Astrocyte (in vitro differentiated cells and primary cell): ENCODE data around the gene SPOCK3. TPM values are rescaled to one million over a fixed set of nuclear protein-coding genes. Genes with fewer than 3 reads are reported as not detected.

Source experiments
- DNase-seq: peaks from one replicate; pipeline ENCODE4 v3.0.0-alpha.2; 2010; ENCODE audit warnings: low read depth
- FAIRE-seq: peaks from 2 replicates; lab custom pipeline; 2011; peaks lifted over from hg19 to GRCh38; lab: Jason Lieb, UNC
- H2AFZ ChIP-seq: 2 replicates; pipeline ENCODE4 v1.6.0; 2012; ENCODE audit warnings: low read depth, low read length, inconsistent platforms
- H3K27ac ChIP-seq: 2 replicates; pipeline ENCODE4 v1.5.1; 2011; ENCODE audit warnings: low read depth, low read length, inconsistent platforms
- H3K27me3 ChIP-seq: 2 replicates; pipeline ENCODE4 v1.6.0; 2011; ENCODE audit warnings: low read length, inconsistent platforms; ENCODE audit not compliant: insufficient read depth
- H3K36me3 ChIP-seq: 2 replicates; pipeline ENCODE4 v1.5.1; 2011; ENCODE audit warnings: low read length, inconsistent platforms; ENCODE audit not compliant: insufficient read depth
- H3K4me1 ChIP-seq: 2 replicates; pipeline ENCODE4 v1.5.1; 2011; ENCODE audit warnings: low read length, inconsistent platforms; ENCODE audit not compliant: insufficient read depth
- H3K4me2 ChIP-seq: 2 replicates; pipeline ENCODE4 v1.6.0; 2012; ENCODE audit warnings: low read length, inconsistent platforms
- H3K4me3 ChIP-seq: 2 replicates; pipeline ENCODE4 v1.5.1; 2011; ENCODE audit warnings: low read depth, mild to moderate bottlenecking, low read length, inconsistent platforms; ENCODE audit not compliant: insufficient read depth
- H3K79me2 ChIP-seq: 2 replicates; pipeline ENCODE4 v1.6.0; 2012; ENCODE audit warnings: mild to moderate bottlenecking, low read length, inconsistent platforms; ENCODE audit not compliant: insufficient read depth
- H3K9ac ChIP-seq: 2 replicates; pipeline ENCODE4 v1.6.0; 2012; ENCODE audit warnings: mild to moderate bottlenecking, low read length, inconsistent platforms
- H3K9me3 ChIP-seq: 2 replicates; pipeline ENCODE4 v1.5.1; 2012; ENCODE audit warnings: low read depth, mild to moderate bottlenecking, low read length, inconsistent platforms; ENCODE audit not compliant: insufficient read depth
- H4K20me1 ChIP-seq: 2 replicates; pipeline ENCODE4 v1.6.0; 2012; ENCODE audit warnings: low read length, inconsistent platforms; ENCODE audit not compliant: insufficient read depth
- H3K27ac Mint-ChIP-seq: one replicate; pipeline ENCODE4 v1.8.0; 2021; ENCODE audit warnings: mild to moderate bottlenecking, mixed read lengths; ENCODE audit not compliant: unreplicated experiment
- H3K27me3 Mint-ChIP-seq: one replicate; pipeline ENCODE4 v1.8.0; 2021; ENCODE audit warnings: low read depth, mixed read lengths; ENCODE audit not compliant: unreplicated experiment
- H3K36me3 Mint-ChIP-seq: one replicate; pipeline ENCODE4 v1.8.0; 2021; ENCODE audit warnings: low read depth, mixed read lengths; ENCODE audit not compliant: unreplicated experiment
- H3K4me1 Mint-ChIP-seq: one replicate; pipeline ENCODE4 v1.8.0; 2021; ENCODE audit warnings: low read depth, mixed read lengths; ENCODE audit not compliant: unreplicated experiment
- H3K4me3 Mint-ChIP-seq: one replicate; pipeline ENCODE4 v1.8.0; 2021; ENCODE audit warnings: mild to moderate bottlenecking, moderate library complexity, mixed read lengths; ENCODE audit not compliant: unreplicated experiment
- H3K9me3 Mint-ChIP-seq: one replicate; pipeline ENCODE4 v1.8.0; 2021; ENCODE audit warnings: mild to moderate bottlenecking, mixed read lengths; ENCODE audit not compliant: unreplicated experiment
- CTCF ChIP-seq: IDR thresholded peaks from 2 replicates; pipeline ENCODE4 v1.5.1; 2011; ENCODE audit warnings: low read depth, mild to moderate bottlenecking, inconsistent platforms, low read length, moderate library complexity; ENCODE audit not compliant: insufficient read depth
- EZH2 ChIP-seq: IDR thresholded peaks from 2 replicates; pipeline ENCODE4 v1.6.1; 2012; ENCODE audit warnings: mild to moderate bottlenecking, low read length, inconsistent platforms; ENCODE audit not compliant: insufficient read depth
- total RNA-seq: library from RNA; stranded (reverse); gene quantifications from 2 replicates; pipeline ENCODE4 v1.2.1, GENCODE V29; 2021

Gene SPOCK3
- total RNA-seq, 1 donor from 2014 or later: 0.59 TPM

DNA sequence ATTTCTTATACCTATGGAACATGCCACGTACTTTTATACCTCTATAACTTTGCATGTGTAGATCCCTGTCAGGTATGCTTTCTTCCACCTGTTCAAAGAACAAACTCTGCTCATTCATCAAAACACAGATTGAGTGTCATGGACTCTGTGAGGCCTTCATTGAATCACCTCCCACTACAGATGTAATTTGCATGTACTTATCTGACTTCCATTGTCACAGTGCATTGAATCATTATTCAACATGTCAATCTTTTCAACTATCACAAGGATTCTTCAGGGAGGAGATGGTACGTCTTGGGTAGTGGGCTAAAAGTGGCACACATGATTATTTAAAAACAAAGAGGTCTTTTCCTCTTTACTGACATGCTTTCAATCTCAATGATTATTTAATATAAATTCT lies 24.1 kb downstream of the SPOCK3 start:
- Mint-ChIP-seq H3K27ac (no peak overlapping the region), H3K36me3 (no peaks in the 10 kb centered on the region), H3K4me3 (no peak overlapping the region), H3K9me3 (no peaks in the 10 kb centered on the region), H3K27me3 (no peaks in the 10 kb centered on the region), H3K4me1 (no peaks in the 10 kb centered on the region)
- TF ChIP-seq EZH2 (no peak), CTCF (no peak)
- no peak for FAIRE-seq
- no peak overlapping the region for H3K4me2 ChIP-seq
- H3K9me3 ChIP-seq: no peaks in the 10 kb centered on the region
- no peak overlapping the region for H3K27ac ChIP-seq
- no peak for DNase-seq
- no peaks in the 10 kb centered on the region for H4K20me1 ChIP-seq
- no peak overlapping the region for H3K4me3 ChIP-seq
- H3K9ac ChIP-seq: no peak overlapping the region
- H3K36me3 ChIP-seq: no peaks in the 10 kb centered on the region
- no peaks in the 10 kb centered on the region for H3K4me1 ChIP-seq
- no peak overlapping the region for H2AFZ ChIP-seq
- H3K27me3 ChIP-seq: no peaks in the 10 kb centered on the region
- no peaks in the 10 kb centered on the region for H3K79me2 ChIP-seq

- no peaks in the 10 kb centered on the region for H3K27me3 Mint-ChIP-seq
- TF ChIP-seq CTCF (no peak), EZH2 (no peak)
- DNase-seq: peak; percentile 54
- Histone ChIP-seq H3K9ac (no peak overlapping the region), H3K4me3 (no peak overlapping the region), H3K27me3 (no peaks in the 10 kb centered on the region), H3K79me2 (no peaks in the 10 kb centered on the region), H3K4me2 (no peak overlapping the region), H4K20me1 (no peaks in the 10 kb centered on the region), H3K36me3 (no peaks in the 10 kb centered on the region), H2AFZ (no peak overlapping the region), H3K4me1 (peaks cover 6% of the 10 kb centered on the region), H3K9me3 (no peaks in the 10 kb centered on the region), H3K27ac (peak overlapping the region; percentile 29)
- no peak for FAIRE-seq
- H3K27ac Mint-ChIP-seq: peak overlapping the region; percentile 67
- peaks cover 2% of the 10 kb centered on the region for H3K36me3 Mint-ChIP-seq
- H3K9me3 Mint-ChIP-seq: peaks cover 3% of the 10 kb centered on the region
- H3K4me1 Mint-ChIP-seq: peaks cover 16% of the 10 kb centered on the region
- H3K4me3 Mint-ChIP-seq: no peak overlapping the region
These were observed 37.8 kb downstream of the SPOCK3 start for GRCh38 chr4:167196344-167197012.

- H2AFZ ChIP-seq: no peak overlapping the region
- peaks cover 5% of the 10 kb centered on the region for H3K4me1 Mint-ChIP-seq
These were observed 43.9 kb downstream of the SPOCK3 start for GRCh38 chr4:167190379-167190778.

More at GRCh38 chr4:167190379-167190778, 43.9 kb downstream of the SPOCK3 start:
- Histone ChIP-seq H3K27ac (no peak overlapping the region), H3K27me3 (no peaks in the 10 kb centered on the region), H3K9ac (no peak overlapping the region), H3K4me1 (no peaks in the 10 kb centered on the region), H3K9me3 (no peaks in the 10 kb centered on the region), H3K36me3 (no peaks in the 10 kb centered on the region), H4K20me1 (no peaks in the 10 kb centered on the region), H3K4me2 (no peak overlapping the region), H3K79me2 (no peaks in the 10 kb centered on the region), H3K4me3 (no peak overlapping the region)
- Mint-ChIP-seq H3K36me3 (peaks cover 2% of the 10 kb centered on the region), H3K27ac (no peak overlapping the region), H3K9me3 (peaks cover 3% of the 10 kb centered on the region), H3K27me3 (no peaks in the 10 kb centered on the region), H3K4me3 (no peak overlapping the region)
- TF ChIP-seq EZH2: no peak
- no peak for TF ChIP-seq CTCF
- DNase-seq: no peak
- FAIRE-seq: no peak
